ENCODE measurements around the gene DTWD2.
A peak's percentile ranks its signal among the peaks of the same experiment; 100 is the strongest.
"Not testable (repeated sequence)": the region's sequence is repeated elsewhere in the genome, so short reads cannot be mapped to it uniquely, and the experiment has no call there.

DTWD2 gene

GRCh38 chr5:118973779-118974445, 14.4 kb downstream of the DTWD2 start:
- not testable (repeated sequence) for H3K27ac ChIP-seq (ENCODE audit: low read depth, low read length); H3K9ac ChIP-seq (ENCODE audit: low read depth, low read length); H3K4me1 ChIP-seq (ENCODE audit: control insufficient read depth, insufficient read depth, low read length); H3K36me3 ChIP-seq (ENCODE audit: control insufficient read depth, insufficient read depth, low read length); H3K9me3 ChIP-seq (ENCODE audit: control insufficient read depth, insufficient read depth, low read length); H3K4me3 ChIP-seq (ENCODE audit: low read depth, low read length); H3K27me3 ChIP-seq (ENCODE audit: control insufficient read depth, insufficient read depth, low read length)

- H3K27me3 ChIP-seq (ENCODE audit: control insufficient read depth, insufficient read depth, low read length), result no peaks in the 10 kb centered on the region
- H3K9me3 ChIP-seq (ENCODE audit: control insufficient read depth, insufficient read depth, low read length), result no peaks in the 10 kb centered on the region; the same call in 1 of the 2 replicates
- no peaks in the 10 kb centered on the region for H3K36me3 ChIP-seq (ENCODE audit: control insufficient read depth, insufficient read depth, low read length)
- H3K4me3 ChIP-seq (ENCODE audit: low read depth, low read length), result no peak overlapping the region
- no peaks in the 10 kb centered on the region for H3K4me1 ChIP-seq (ENCODE audit: control insufficient read depth, insufficient read depth, low read length)
- no peak overlapping the region for H3K9ac ChIP-seq (ENCODE audit: low read depth, low read length)
- no peak overlapping the region for H3K27ac ChIP-seq (ENCODE audit: low read depth, low read length)
Observed at GRCh38 chr5:118968925-118969375, 19.4 kb downstream of the DTWD2 start.

- Histone ChIP-seq H3K27me3 (ENCODE audit: control insufficient read depth, insufficient read depth, low read length) (no peaks in the 10 kb centered on the region), H3K27ac (ENCODE audit: low read depth, low read length) (no peak overlapping the region), H3K9ac (ENCODE audit: low read depth, low read length) (no peak overlapping the region), H3K4me1 (ENCODE audit: control insufficient read depth, insufficient read depth, low read length) (no peaks in the 10 kb centered on the region), H3K4me3 (ENCODE audit: low read depth, low read length) (no peak overlapping the region), H3K36me3 (ENCODE audit: control insufficient read depth, insufficient read depth, low read length) (no peaks in the 10 kb centered on the region), H3K9me3 (ENCODE audit: control insufficient read depth, insufficient read depth, low read length) (no peaks in the 10 kb centered on the region; the same call in 1 of the 2 replicates)
Observed at GRCh38 chr5:118968406-118968911, 19.9 kb downstream of the DTWD2 start.

GRCh38 chr5:118967059-118967508, 21.3 kb downstream of the DTWD2 start:
- no peaks in the 10 kb centered on the region for H3K4me1 ChIP-seq (ENCODE audit: control insufficient read depth, insufficient read depth, low read length)
- no peak overlapping the region for H3K27ac ChIP-seq (ENCODE audit: low read depth, low read length)
- no peaks in the 10 kb centered on the region; the same call in 1 of the 2 replicates for H3K9me3 ChIP-seq (ENCODE audit: control insufficient read depth, insufficient read depth, low read length)
- no peak overlapping the region for H3K9ac ChIP-seq (ENCODE audit: low read depth, low read length)
- H3K27me3 ChIP-seq (ENCODE audit: control insufficient read depth, insufficient read depth, low read length), result no peaks in the 10 kb centered on the region
- H3K4me3 ChIP-seq (ENCODE audit: low read depth, low read length), result no peak overlapping the region
- H3K36me3 ChIP-seq (ENCODE audit: control insufficient read depth, insufficient read depth, low read length), result no peaks in the 10 kb centered on the region

GRCh38 chr5:118965890-118966289, 22.5 kb downstream of the DTWD2 start:
- H3K27me3 ChIP-seq (ENCODE audit: control insufficient read depth, insufficient read depth, low read length), result no peaks in the 10 kb centered on the region
- H3K9me3 ChIP-seq (ENCODE audit: control insufficient read depth, insufficient read depth, low read length), result no peaks in the 10 kb centered on the region; the same call in 1 of the 2 replicates
- H3K36me3 ChIP-seq (ENCODE audit: control insufficient read depth, insufficient read depth, low read length), result no peaks in the 10 kb centered on the region
- no peaks in the 10 kb centered on the region for H3K4me1 ChIP-seq (ENCODE audit: control insufficient read depth, insufficient read depth, low read length)
- H3K9ac ChIP-seq (ENCODE audit: low read depth, low read length), result no peak overlapping the region
- no peak overlapping the region for H3K4me3 ChIP-seq (ENCODE audit: low read depth, low read length)
- no peak overlapping the region for H3K27ac ChIP-seq (ENCODE audit: low read depth, low read length)

- not testable (repeated sequence) for H3K9ac ChIP-seq (ENCODE audit: low read depth, low read length); H3K9me3 ChIP-seq (ENCODE audit: control insufficient read depth, insufficient read depth, low read length); H3K4me3 ChIP-seq (ENCODE audit: low read depth, low read length); H3K36me3 ChIP-seq (ENCODE audit: control insufficient read depth, insufficient read depth, low read length); H3K4me1 ChIP-seq (ENCODE audit: control insufficient read depth, insufficient read depth, low read length); H3K27ac ChIP-seq (ENCODE audit: low read depth, low read length); H3K27me3 ChIP-seq (ENCODE audit: control insufficient read depth, insufficient read depth, low read length)
Observed at GRCh38 chr5:118964970-118965369, 23.4 kb downstream of the DTWD2 start.

GRCh38 chr5:118964388-118964787, 24.0 kb downstream of the DTWD2 start:
- H3K9me3 ChIP-seq (ENCODE audit: control insufficient read depth, insufficient read depth, low read length); H3K27me3 ChIP-seq (ENCODE audit: control insufficient read depth, insufficient read depth, low read length); H3K4me1 ChIP-seq (ENCODE audit: control insufficient read depth, insufficient read depth, low read length); H3K9ac ChIP-seq (ENCODE audit: low read depth, low read length); H3K27ac ChIP-seq (ENCODE audit: low read depth, low read length); H3K4me3 ChIP-seq (ENCODE audit: low read depth, low read length); H3K36me3 ChIP-seq (ENCODE audit: control insufficient read depth, insufficient read depth, low read length): not testable (repeated sequence)

- no peaks in the 10 kb centered on the region; the same call in 1 of the 2 replicates for H3K9me3 ChIP-seq (ENCODE audit: control insufficient read depth, insufficient read depth, low read length)
- H3K9ac ChIP-seq (ENCODE audit: low read depth, low read length), result no peak overlapping the region
- no peaks in the 10 kb centered on the region for H3K4me1 ChIP-seq (ENCODE audit: control insufficient read depth, insufficient read depth, low read length)
- no peaks in the 10 kb centered on the region for H3K36me3 ChIP-seq (ENCODE audit: control insufficient read depth, insufficient read depth, low read length)
- no peak overlapping the region for H3K27ac ChIP-seq (ENCODE audit: low read depth, low read length)
- H3K4me3 ChIP-seq (ENCODE audit: low read depth, low read length), result no peak overlapping the region
- no peaks in the 10 kb centered on the region for H3K27me3 ChIP-seq (ENCODE audit: control insufficient read depth, insufficient read depth, low read length)
Observed at GRCh38 chr5:118963169-118963568, 25.2 kb downstream of the DTWD2 start.

- H3K9ac ChIP-seq (ENCODE audit: low read depth, low read length), result no peak overlapping the region
- no peak overlapping the region for H3K4me3 ChIP-seq (ENCODE audit: low read depth, low read length)
- no peaks in the 10 kb centered on the region for H3K4me1 ChIP-seq (ENCODE audit: control insufficient read depth, insufficient read depth, low read length)
- H3K27ac ChIP-seq (ENCODE audit: low read depth, low read length), result no peak overlapping the region
- no peaks in the 10 kb centered on the region for H3K27me3 ChIP-seq (ENCODE audit: control insufficient read depth, insufficient read depth, low read length)
- H3K9me3 ChIP-seq (ENCODE audit: control insufficient read depth, insufficient read depth, low read length), result no peaks in the 10 kb centered on the region; the same call in 1 of the 2 replicates
- H3K36me3 ChIP-seq (ENCODE audit: control insufficient read depth, insufficient read depth, low read length), result no peaks in the 10 kb centered on the region
Observed at GRCh38 chr5:118960557-118960956, 27.8 kb downstream of the DTWD2 start.

- H3K4me1 ChIP-seq (ENCODE audit: control insufficient read depth, insufficient read depth, low read length), result peaks cover 19% of the 10 kb centered on the region
- no peak overlapping the region for H3K9ac ChIP-seq (ENCODE audit: low read depth, low read length)
- H3K27ac ChIP-seq (ENCODE audit: low read depth, low read length), result no peak overlapping the region
- H3K27me3 ChIP-seq (ENCODE audit: control insufficient read depth, insufficient read depth, low read length), result no peaks in the 10 kb centered on the region
- H3K9me3 ChIP-seq (ENCODE audit: control insufficient read depth, insufficient read depth, low read length), result no peaks in the 10 kb centered on the region
- H3K4me3 ChIP-seq (ENCODE audit: low read depth, low read length), result no peak overlapping the region
- H3K36me3 ChIP-seq (ENCODE audit: control insufficient read depth, insufficient read depth, low read length), result no peaks in the 10 kb centered on the region
Observed at GRCh38 chr5:118956727-118957126, 31.6 kb downstream of the DTWD2 start.

GRCh38 chr5:118953652-118954005, 34.7 kb downstream of the DTWD2 start:
- peak overlapping the region; percentile 92 for H3K27ac ChIP-seq (ENCODE audit: low read depth, low read length)

More at GRCh38 chr5:118953652-118954005, 34.7 kb downstream of the DTWD2 start:
- Histone ChIP-seq H3K36me3 (ENCODE audit: control insufficient read depth, insufficient read depth, low read length) (no peaks in the 10 kb centered on the region), H3K4me3 (ENCODE audit: low read depth, low read length) (no peak overlapping the region), H3K27me3 (ENCODE audit: control insufficient read depth, insufficient read depth, low read length) (no peaks in the 10 kb centered on the region), H3K9ac (ENCODE audit: low read depth, low read length) (no peak overlapping the region), H3K4me1 (ENCODE audit: control insufficient read depth, insufficient read depth, low read length) (peaks cover 19% of the 10 kb centered on the region), H3K9me3 (ENCODE audit: control insufficient read depth, insufficient read depth, low read length) (no peaks in the 10 kb centered on the region)

Measured in HUES48 (cell line).